Ammon's horn (tissue), 1 donor: ENCODE results near the gene ATPAF2.

Source experiments
- DNase-seq: peaks from one replicate; pipeline ENCODE4 v3.0.0-alpha.2; 2016; ENCODE audit warnings: low spot score

Gene ATPAF2

GRCh38 chr17:18038861-18039534 is at the start of gene ATPAF2, which contains the start of gene GID4:
TSS of gene ATPAF2 (minus strand) at chr17:18039168. CDS start at chr17:18039013, 155 bp downstream.
TSS of gene GID4 (plus strand) at chr17:18039408. CDS start at chr17:18039465, 57 bp downstream.
- peak; percentile 99 for DNase-seq

GRCh38 chr17:18087610-18088491 is 48.9 kb upstream of the ATPAF2 start, which contains the start of gene DRG2:
TSS of gene DRG2 (plus strand) at chr17:18087948. CDS start at chr17:18088024, 76 bp downstream.
- DNase-seq = peak; percentile 89

GRCh38 chr17:18084256-18084655 is 45.3 kb upstream of the ATPAF2 start:
- no peak for DNase-seq

GRCh38 chr17:18079543-18079942 is 40.6 kb upstream of the ATPAF2 start:
- DNase-seq = no peak

GRCh38 chr17:18076936-18077335 is 38.0 kb upstream of the ATPAF2 start:
- DNase-seq = no peak

GRCh38 chr17:18074566-18075272 is 35.8 kb upstream of the ATPAF2 start:
- DNase-seq = no peak

GRCh38 chr17:18071751-18072150 is 32.8 kb upstream of the ATPAF2 start:
- no peak for DNase-seq

DNA sequence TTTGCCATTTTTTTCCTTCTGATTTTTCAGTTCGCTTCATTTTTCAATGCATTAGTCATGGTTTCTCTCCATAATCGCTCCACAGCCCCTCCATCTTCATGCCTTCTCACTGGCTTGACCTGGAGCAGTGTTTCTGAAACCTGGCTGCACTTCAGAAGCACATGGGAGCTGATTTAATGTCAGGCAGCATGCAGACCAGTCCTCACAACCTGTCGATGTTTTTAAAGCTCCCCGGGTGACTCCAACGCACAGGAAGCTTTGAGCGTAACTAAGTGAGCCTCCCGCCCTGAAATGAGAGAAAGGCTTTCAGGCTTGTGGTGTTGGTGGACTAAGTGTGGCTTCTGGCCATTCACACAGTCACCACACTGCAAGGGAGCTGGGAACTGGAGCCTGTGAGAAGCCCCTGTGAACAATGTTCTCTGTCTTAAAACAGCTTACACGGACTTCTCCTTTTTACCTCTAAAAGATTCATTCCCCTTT is 31.9 kb upstream of the ATPAF2 start:
- no peak for DNase-seq

DNA sequence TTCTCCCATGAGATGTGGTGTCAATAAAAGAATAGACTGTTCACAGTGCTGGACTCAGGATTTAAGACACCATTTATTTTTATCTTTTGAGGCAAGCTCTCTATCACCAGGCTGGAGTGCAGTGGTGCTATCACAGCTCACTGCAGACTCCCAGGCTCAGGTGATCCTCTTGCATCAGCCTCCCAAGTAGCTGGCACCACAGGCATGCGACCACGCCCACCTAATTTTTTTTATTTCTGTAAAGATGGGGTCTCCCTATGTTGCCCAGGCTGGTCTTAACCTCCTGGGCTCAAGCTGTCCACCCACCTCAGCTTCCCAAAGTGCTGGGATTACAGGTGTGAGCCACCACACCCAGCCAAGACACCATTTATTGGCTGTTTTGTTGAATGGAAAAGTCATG is 30.1 kb upstream of the ATPAF2 start:
- DNase-seq = no peak

DNA sequence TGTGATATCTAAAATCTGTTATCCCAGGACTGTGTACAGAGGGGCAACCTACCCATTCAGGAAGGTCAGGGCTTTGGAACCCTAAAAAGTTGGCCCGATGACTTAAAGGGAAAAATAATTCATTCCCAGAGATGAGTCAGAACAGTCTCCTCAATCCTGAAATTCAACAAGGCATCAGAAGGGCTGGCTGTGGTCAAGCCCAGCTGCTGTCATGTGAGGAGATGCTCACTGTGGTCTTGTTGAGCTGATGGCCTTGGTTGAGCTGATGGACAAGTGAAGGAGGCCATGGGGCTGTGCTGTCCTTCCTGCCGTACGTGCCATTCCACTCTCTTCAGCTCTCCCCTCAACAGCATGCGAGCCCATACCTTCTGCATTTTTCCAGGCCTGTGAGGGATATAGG is 27.9 kb upstream of the ATPAF2 start:
- DNase-seq = no peak

- no peak for DNase-seq
These were observed 26.6 kb upstream of the ATPAF2 start for GRCh38 chr17:18065546-18065945.

- no peak for DNase-seq
These were observed 25.1 kb upstream of the ATPAF2 start for GRCh38 chr17:18064053-18064452.

GRCh38 chr17:18059283-18059682 is 20.3 kb upstream of the ATPAF2 start:
- no peak for DNase-seq

DNA sequence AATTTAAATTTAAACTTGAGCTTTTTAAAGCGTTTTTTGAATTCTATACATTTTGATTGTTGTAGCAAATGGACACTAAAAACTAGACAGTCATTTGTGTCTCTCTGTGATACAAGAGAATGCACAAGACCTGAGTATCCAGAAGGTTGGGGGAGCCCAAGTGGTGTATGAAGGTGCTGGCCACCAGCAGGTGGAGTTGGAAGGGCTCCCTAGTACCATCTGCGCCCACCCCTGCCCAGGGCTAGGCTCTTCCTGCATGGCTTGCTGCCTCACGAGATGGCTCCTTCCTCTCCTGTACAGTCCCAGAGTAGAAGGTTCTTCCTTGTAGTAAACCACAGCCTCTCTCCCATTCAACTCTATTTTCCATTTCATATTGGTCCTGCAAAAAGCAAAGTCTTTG is 17.2 kb upstream of the ATPAF2 start:
- no peak for DNase-seq

DNA sequence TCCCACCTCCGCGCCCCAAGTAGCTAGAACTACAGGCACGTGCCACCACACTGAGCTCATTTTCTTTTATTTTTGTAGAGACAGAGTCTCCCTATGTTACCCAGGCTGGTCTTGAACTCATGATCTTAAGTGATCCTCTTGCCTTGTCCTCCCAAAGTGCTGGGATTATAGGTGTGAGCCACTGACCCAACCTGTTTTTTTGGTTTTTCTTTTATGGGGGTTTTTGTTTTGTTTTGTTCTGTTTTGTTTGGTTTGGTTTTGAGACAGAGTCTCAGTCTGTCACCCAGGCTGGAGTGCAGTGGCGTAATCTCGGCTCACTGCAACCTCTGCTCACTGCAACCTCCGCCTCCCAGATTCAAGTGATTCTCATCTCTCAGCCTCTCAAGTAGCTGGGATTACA is 16.6 kb upstream of the ATPAF2 start:
- DNase-seq = no peak

DNA sequence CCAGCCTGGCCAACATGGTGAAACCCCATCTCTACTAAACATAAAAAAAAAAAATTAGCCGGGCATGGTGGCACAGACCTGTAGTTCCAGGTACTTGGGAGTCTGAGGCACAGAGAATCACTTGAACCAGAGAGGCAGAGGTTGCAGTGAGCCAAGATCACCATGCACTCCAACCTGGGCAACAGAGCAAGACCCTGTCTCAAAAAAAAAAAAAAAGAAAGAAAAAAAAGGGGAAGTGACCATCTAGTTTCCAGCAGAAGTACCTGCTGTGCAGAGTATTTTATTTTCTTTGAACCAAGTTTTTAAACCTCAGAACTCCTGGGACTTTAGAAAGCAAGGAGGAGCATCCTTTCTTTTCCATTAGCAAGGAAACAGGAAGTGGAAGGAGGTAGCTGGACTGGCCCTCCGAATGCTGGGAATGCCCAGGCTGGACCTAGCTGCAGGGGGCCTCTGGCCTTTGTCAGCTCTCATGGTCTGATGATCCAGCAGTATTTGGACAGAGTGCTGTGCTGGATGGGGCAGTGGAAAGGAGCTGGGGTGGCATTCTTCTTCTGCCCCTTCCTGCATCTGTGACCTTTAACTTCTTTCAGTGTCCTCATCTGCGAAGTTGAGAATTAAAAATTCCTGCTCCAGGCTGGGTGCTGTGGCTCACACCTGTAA is 6.9 kb upstream of the ATPAF2 start:
- no peak for DNase-seq

- DNase-seq = no peak
These were observed 5.6 kb upstream of the ATPAF2 start for GRCh38 chr17:18044609-18045008.

- DNase-seq = peak; percentile 41
These were observed 4.5 kb upstream of the ATPAF2 start for GRCh38 chr17:18043491-18043890.

GRCh38 chr17:18042983-18043382 is 4.0 kb upstream of the ATPAF2 start:
- no peak for DNase-seq

DNA sequence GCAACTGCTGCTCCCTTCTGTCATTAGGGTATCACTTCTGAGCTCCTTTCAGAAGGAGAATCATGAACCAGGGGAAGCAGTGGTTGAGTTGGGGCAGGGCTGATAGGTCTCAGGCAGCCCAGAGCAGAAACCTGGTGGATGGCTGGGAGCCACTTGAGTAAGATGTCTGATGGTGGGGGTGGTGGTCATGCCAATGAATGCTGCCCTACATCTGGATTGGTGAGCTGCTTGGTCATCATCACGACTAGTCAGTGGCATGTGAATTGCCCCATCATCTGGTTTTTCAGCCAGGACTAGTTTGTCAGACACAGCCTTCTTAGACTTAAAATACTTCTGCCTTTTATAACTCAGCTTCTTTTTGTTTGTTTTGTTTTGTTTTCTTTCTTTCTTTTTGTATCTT is 2.8 kb upstream of the ATPAF2 start:
- no peak for DNase-seq

- no peak for DNase-seq
These were observed 1.4 kb upstream of the ATPAF2 start for GRCh38 chr17:18040261-18040858.
